Right atrium auricular region (tissue), 2 donors: ENCODE data around the gene PVRIG. TPM values are rescaled to one million over a fixed set of nuclear protein-coding genes. Genes with fewer than 3 reads are reported as not detected.
"Not testable (repeated sequence)": the region's sequence is repeated elsewhere in the genome, so short reads cannot be mapped to it uniquely, and the experiment has no call there.

ENCODE experiments used
- DNase-seq: peaks from one replicate; pipeline ENCODE4 v3.0.0-alpha.2; 2019; ENCODE audit warnings: low spot score
- H3K27ac ChIP-seq, 2 donors: fragments of 200-600 bp; sonication (generic); 1 replicate in 1 of 2; 2 replicates in 1 of 2; pipeline ENCODE4 v1.5.1; 2016 to 2019
- H3K27me3 ChIP-seq, 2 donors: fragments of 200-600 bp; sonication (generic); one replicate each; pipeline versions ENCODE4 v1.5.1 to v1.6.0; 2017 to 2019
- H3K36me3 ChIP-seq: fragments of 200-600 bp; sonication (generic); one replicate; pipeline ENCODE4 v1.5.1; 2016
- H3K4me1 ChIP-seq, 2 donors: fragments of 200-600 bp; sonication (generic); one replicate each; pipeline versions ENCODE4 v1.5.1 to v1.6.0; 2017 to 2019
- H3K4me3 ChIP-seq, 2 donors: fragments of 200-600 bp; sonication (generic); 1 replicate in 1 of 2; 2 replicates in 1 of 2; pipeline ENCODE4 v1.5.1; 2017 to 2019; ENCODE audit warnings: mild to moderate bottlenecking in 1 of 2, moderate library complexity in 1 of 2
- H3K9me3 ChIP-seq, 2 donors: fragments of 200-600 bp; sonication (generic); one replicate each; pipeline ENCODE4 v1.5.1; 2019
- CTCF ChIP-seq, 2 donors: fragments of 200-600 bp; sonication (generic); IDR thresholded peaks; one replicate each; pipeline ENCODE4 v1.5.1; 2019; ENCODE audit warnings: antibody characterized with exemption in 2 of 2
- total RNA-seq, 2 donors: library from RNA; depleted of rRNA; stranded (reverse); fragments of >200 nt; gene quantifications; one replicate each; pipeline ENCODE4 v1.1.0, GENCODE V29; 2016

PVRIG gene
- total RNA-seq, 2 donors from 2014 or later: 0.43 TPM; not detected in 1

- H3K36me3 ChIP-seq: no peaks in the 10 kb centered on the region
- H3K9me3 ChIP-seq: no peaks in the 10 kb centered on the region
- no peaks in the 10 kb centered on the region for H3K27me3 ChIP-seq
- DNase-seq: no peak
- no peak overlapping the region for H3K4me3 ChIP-seq
- no peak for TF ChIP-seq CTCF (IDR thresholded peaks at IDR 0.05)
- peaks cover 0 to 9% of the 10 kb centered on the region in 2 donors for H3K4me1 ChIP-seq
- no peak overlapping the region for H3K27ac ChIP-seq
Observed at GRCh38 chr7:100247152-100247757, 27.5 kb downstream of the PVRIG start.

GRCh38 chr7:100248483-100248882 is 28.7 kb downstream of the PVRIG start:
- peaks cover 0 to 7% of the 10 kb centered on the region in 2 donors for H3K4me1 ChIP-seq
- H3K27ac ChIP-seq: no peak overlapping the region

GRCh38 chr7:100257017-100257416 is 37.3 kb downstream of the PVRIG start:
- TF ChIP-seq CTCF (IDR thresholded peaks at IDR 0.05): no peak
- Histone ChIP-seq H3K27ac (no peak overlapping the region), H3K27me3 (no peaks in the 10 kb centered on the region), H3K4me1 (no peaks in the 10 kb centered on the region), H3K36me3 (no peaks in the 10 kb centered on the region), H3K4me3 (no peak overlapping the region), H3K9me3 (no peaks in the 10 kb centered on the region)
- DNase-seq: no peak

More at GRCh38 chr7:100248483-100248882, 28.7 kb downstream of the PVRIG start:
- DNase-seq: no peak
- H3K9me3 ChIP-seq: no peaks in the 10 kb centered on the region
- H3K36me3 ChIP-seq: no peaks in the 10 kb centered on the region
- no peak overlapping the region for H3K4me3 ChIP-seq
- H3K27me3 ChIP-seq: no peaks in the 10 kb centered on the region
- no peak for TF ChIP-seq CTCF (IDR thresholded peaks at IDR 0.05)

GRCh38 chr7:100259984-100260383 is 40.2 kb downstream of the PVRIG start:
- not testable (repeated sequence) for H3K27ac ChIP-seq, DNase-seq, H3K36me3 ChIP-seq

GRCh38 chr7:100262896-100263295 is 43.1 kb downstream of the PVRIG start:
- peaks cover 0 to 14% of the 10 kb centered on the region in 2 donors for H3K4me1 ChIP-seq

More at GRCh38 chr7:100259984-100260383, 40.2 kb downstream of the PVRIG start:
- not testable (repeated sequence) for H3K4me1 ChIP-seq, H3K27me3 ChIP-seq, H3K4me3 ChIP-seq, H3K9me3 ChIP-seq

GRCh38 chr7:100264223-100264622 is 44.5 kb downstream of the PVRIG start:
- not testable (repeated sequence) for H3K4me3 ChIP-seq, H3K9me3 ChIP-seq, DNase-seq, H3K36me3 ChIP-seq, H3K27ac ChIP-seq, H3K27me3 ChIP-seq
- peaks cover 0 to 14% of the 10 kb centered on the region in 2 donors for H3K4me1 ChIP-seq

More at GRCh38 chr7:100262896-100263295, 43.1 kb downstream of the PVRIG start:
- DNase-seq, H3K27ac ChIP-seq, H3K9me3 ChIP-seq, H3K4me3 ChIP-seq, H3K27me3 ChIP-seq, H3K36me3 ChIP-seq: not testable (repeated sequence)

GRCh38 chr7:100264669-100265165 is 45.0 kb downstream of the PVRIG start:
- not testable (repeated sequence) for H3K36me3 ChIP-seq, DNase-seq, H3K9me3 ChIP-seq, H3K4me3 ChIP-seq, H3K27me3 ChIP-seq, H3K27ac ChIP-seq
- H3K4me1 ChIP-seq: peaks cover 0 to 17% of the 10 kb centered on the region in 2 donors

GRCh38 chr7:100265851-100266250 is 46.1 kb downstream of the PVRIG start:
- not testable (repeated sequence) for DNase-seq, H3K4me3 ChIP-seq, H3K9me3 ChIP-seq, H3K36me3 ChIP-seq, H3K27ac ChIP-seq, H3K27me3 ChIP-seq
- H3K4me1 ChIP-seq: peaks cover 0 to 25% of the 10 kb centered on the region in 2 donors
